Heart left ventricle (tissue), 16 donors: Measurements from ENCODE around the gene SLC6A7. TPM values are rescaled to one million over a fixed set of nuclear protein-coding genes. Genes with fewer than 3 reads are reported as not detected.

Experiments
- ATAC-seq, 4 donors: fragments of 200-7000 bp; cut with Tn5 transposase; one replicate each; pipeline ENCODE4 v1.9.1; 2020 to 2022; ENCODE audit warnings: moderate library complexity in 4 of 4, mild to moderate bottlenecking in 3 of 4, moderate number of reproducible peaks in 1 of 4
- DNase-seq, 5 donors: peaks; one replicate each; pipeline ENCODE4 v3.0.0-alpha.2; 2020
- H3K27ac ChIP-seq, 12 donors: fragments of 200-600 bp; sonication (generic) in 4 of 12; one replicate each; pipeline versions ENCODE4 v1.5.0 to v1.8.0; 2016 to 2022; ENCODE audit warnings: mild to moderate bottlenecking in 2 of 12
- H3K27me3 ChIP-seq, 9 donors: fragments of 200-600 bp; sonication (generic) in 2 of 9; one replicate each; pipeline versions ENCODE4 v1.5.1 to v1.8.0; 2016 to 2022; ENCODE audit warnings: mild to moderate bottlenecking in 3 of 9
- H3K36me3 ChIP-seq, 9 donors: fragments of 200-600 bp; sonication (generic) in 2 of 9; one replicate each; pipeline versions ENCODE4 v1.5.0 to v1.8.0; 2018 to 2022; ENCODE audit warnings: mild to moderate bottlenecking in 2 of 9
- H3K4me1 ChIP-seq, 12 donors: fragments of 200-600 bp; sonication (generic) in 4 of 12; one replicate each; pipeline versions ENCODE4 v1.5.0 to v1.8.0; 2016 to 2022; ENCODE audit warnings: mild to moderate bottlenecking in 3 of 12
- H3K4me3 ChIP-seq, 12 donors: fragments of 200-600 bp; sonication (generic) in 4 of 12; one replicate each; pipeline versions ENCODE4 v1.5.0 to v1.8.0; 2017 to 2022; ENCODE audit warnings: mild to moderate bottlenecking in 9 of 12, moderate library complexity in 4 of 12
- H3K9me3 ChIP-seq, 12 donors: fragments of 200-600 bp; sonication (generic) in 4 of 12; one replicate each; pipeline versions ENCODE4 v1.5.0 to v1.8.0; 2016 to 2022; ENCODE audit warnings: mild to moderate bottlenecking in 1 of 12
- POLR2A ChIP-seq, 2 donors: fragments of 450-650 bp; IDR thresholded peaks; one replicate each; pipeline ENCODE4 v1.6.1; 2017; ENCODE audit warnings: antibody characterized with exemption in 2 of 2, mild to moderate bottlenecking in 2 of 2, moderate library complexity in 2 of 2
- WGBS, 4 donors: extraction: QIAGEN DNeasy Blood & Tissue Kit in 2 of 4; methylation state at CpG; one replicate each; pipeline versions ENCODE4 v1.1.5 to v1.1.7; 2013 to 2018; 5-methylcytosine and 5-hydroxymethylcytosine counted together
- intact Hi-C, 10 donors: fragments of 100-400 bp; cut with DNase I; formaldehyde crosslinking; loops; one replicate each; pipeline versions ENCODE4 v1.11.1 to v1.14.2; 2022
- polyA plus RNA-seq, 2 donors: library from polyadenylated mRNA; stranded (reverse); fragments of 200-250 nt; gene quantifications; one replicate each; pipeline ENCODE4 v1.2.3, GENCODE V29; 2013
- total RNA-seq, 9 donors: library from RNA; depleted of rRNA in 2 of 9; stranded (reverse); fragments of >200 nt in 2 of 9; fragmentation: NEBNext Ultra II Directional in 3 of 9; extraction: Animal tissue kit (Norgen Biotek cat#: 25700) in 3 of 9; gene quantifications; one replicate each; pipeline versions ENCODE4 v1.1.0 to v1.2.4, GENCODE V29; 2016 to 2023
- TF ChIP-seq, protein P1 (sequence below), 12 donors: fragments of 200-600 bp; sonication (generic) in 4 of 12; IDR thresholded peaks; one replicate each; pipeline versions ENCODE4 v1.5.0 to v1.8.0; 2018 to 2022; ENCODE audit warnings: antibody characterized with exemption in 12 of 12, mild to moderate bottlenecking in 5 of 12
- donor health status: ischemic (EF 13 %, LVEDD 7.1; RV severe dilation, severe dysfunction).
- donor health status: healthy with polysubstance abuse.
- donor health status: DM: no; HTN: yes; CAD: no.
- donor health status: DM: no; HTN: no; CAD: no.
- donor health status: ischemic (EF 25% LVEDD 6.9; RV normal size, moderate dysfunction).
- donor health status: ischemic (EF 25% LVEDD 5.7; RV mildly dilated, moderate dysfunction).
- donor health status: healthy.
- donor health status: DM: yes; HTN: yes; CAD: no.
- donor health status: ischemic (EF 35%, LVEDD 5.7; RV mildly dilated, moderate dysfunction).
- donor health status: nonischemic (EF 11% LVEDD 7.7; RV severe dilation, severe dysfunction).
- donor health status: DM: yes; HTN: yes; CAD: no.
- donor health status: PGD.
- donor health status: ischemic (EF 29% LVEDD 5.4; RV normal size, mild dysfunction).
- donor health status: nonischemic (EF 23%, LVEDD 6.1; RV moderate dilation, normal function).

SLC6A7 gene
- total and polyA plus RNA-seq, 11 donors = not detected

DNA sequence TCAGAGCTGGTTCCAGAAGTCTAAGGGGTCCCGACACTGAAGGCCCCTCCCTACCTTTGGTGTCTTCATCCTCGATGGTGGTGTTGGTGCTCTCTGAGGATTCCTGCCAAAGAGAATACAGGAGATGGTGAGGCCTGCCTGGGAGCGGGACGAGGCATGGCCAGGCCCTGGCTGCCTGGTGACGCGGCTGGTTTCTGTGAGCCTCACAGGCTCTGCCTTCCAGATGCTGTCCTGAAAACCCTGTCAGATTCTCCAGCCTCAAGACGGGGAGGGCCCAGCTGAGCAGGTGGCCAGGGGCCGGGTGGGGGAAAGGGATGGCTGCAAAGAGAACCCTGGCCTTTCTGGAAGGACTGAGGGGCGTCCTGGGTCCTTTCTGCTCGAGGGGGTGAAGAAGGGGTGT lies 48.8 kb downstream of the SLC6A7 start:
- Histone ChIP-seq H3K27me3 (no peaks in the 10 kb centered on the region), H3K27ac (no peak overlapping the region), H3K4me3 (no peak overlapping the region), H3K36me3 (no peaks in the 10 kb centered on the region), H3K9me3 (no peaks in the 10 kb centered on the region), H3K4me1 (peaks cover 0 to 13% (median 0%) of the 10 kb centered on the region in 12 donors)
- ATAC-seq = no peak
- intact Hi-C loops = no loop called here
- TF ChIP-seq, protein P1, sequence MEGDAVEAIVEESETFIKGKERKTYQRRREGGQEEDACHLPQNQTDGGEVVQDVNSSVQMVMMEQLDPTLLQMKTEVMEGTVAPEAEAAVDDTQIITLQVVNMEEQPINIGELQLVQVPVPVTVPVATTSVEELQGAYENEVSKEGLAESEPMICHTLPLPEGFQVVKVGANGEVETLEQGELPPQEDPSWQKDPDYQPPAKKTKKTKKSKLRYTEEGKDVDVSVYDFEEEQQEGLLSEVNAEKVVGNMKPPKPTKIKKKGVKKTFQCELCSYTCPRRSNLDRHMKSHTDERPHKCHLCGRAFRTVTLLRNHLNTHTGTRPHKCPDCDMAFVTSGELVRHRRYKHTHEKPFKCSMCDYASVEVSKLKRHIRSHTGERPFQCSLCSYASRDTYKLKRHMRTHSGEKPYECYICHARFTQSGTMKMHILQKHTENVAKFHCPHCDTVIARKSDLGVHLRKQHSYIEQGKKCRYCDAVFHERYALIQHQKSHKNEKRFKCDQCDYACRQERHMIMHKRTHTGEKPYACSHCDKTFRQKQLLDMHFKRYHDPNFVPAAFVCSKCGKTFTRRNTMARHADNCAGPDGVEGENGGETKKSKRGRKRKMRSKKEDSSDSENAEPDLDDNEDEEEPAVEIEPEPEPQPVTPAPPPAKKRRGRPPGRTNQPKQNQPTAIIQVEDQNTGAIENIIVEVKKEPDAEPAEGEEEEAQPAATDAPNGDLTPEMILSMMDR (IDR thresholded peaks at IDR 0.05) = no peak
- TF ChIP-seq POLR2A (IDR thresholded peaks at IDR 0.05) = no peak
- DNase-seq = no peak
- WGBS, 4 donors = 89 to 91% (median 89%) methylated on average over 10 of the region's 10 CpGs

DNA sequence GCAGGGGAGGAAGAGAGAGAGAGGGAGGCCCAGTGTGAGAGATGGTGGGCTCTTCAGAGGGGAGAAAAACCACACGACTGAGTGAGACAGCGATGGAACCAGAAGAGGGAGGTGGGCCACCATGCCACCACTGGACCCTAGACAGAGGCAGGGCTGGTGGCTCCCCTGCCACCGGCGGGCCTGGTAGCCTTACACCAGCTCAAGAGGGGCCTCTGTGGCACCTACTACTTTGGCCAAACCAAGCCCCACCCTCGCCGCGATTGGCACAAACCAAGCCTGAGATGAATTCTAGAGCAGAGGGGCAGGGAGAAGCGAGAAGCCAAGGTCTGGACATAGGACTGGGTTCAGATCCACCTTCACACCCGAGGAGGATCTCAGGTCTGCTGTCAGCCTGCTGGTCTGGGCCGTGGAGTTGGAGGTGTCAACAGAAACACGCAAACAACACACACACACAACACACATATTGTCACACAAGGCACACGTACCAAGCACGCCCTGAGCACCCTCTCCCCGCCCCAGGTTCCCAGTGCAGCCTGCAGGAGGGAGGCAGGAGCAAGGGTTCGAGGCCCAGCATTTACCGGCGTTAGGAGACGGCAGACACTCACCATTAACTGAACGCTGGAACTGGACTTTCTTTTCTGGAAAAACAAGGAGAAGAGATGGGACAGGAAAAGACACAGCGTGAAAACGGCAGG lies 49.4 kb downstream of the SLC6A7 start:
- Histone ChIP-seq H3K4me1 (peaks cover 0 to 10% (median 0%) of the 10 kb centered on the region in 12 donors), H3K36me3 (no peaks in the 10 kb centered on the region), H3K27me3 (no peaks in the 10 kb centered on the region), H3K27ac (no peak overlapping the region), H3K4me3 (no peak overlapping the region), H3K9me3 (no peaks in the 10 kb centered on the region)
- no peak for ATAC-seq
- WGBS, 4 donors = 89 to 93% (median 92%) methylated on average over 21 of the region's 21 CpGs
- DNase-seq = no peak
- TF ChIP-seq, protein P1 (IDR thresholded peaks at IDR 0.05) = no peak
- intact Hi-C loops = no loop called here

DNA sequence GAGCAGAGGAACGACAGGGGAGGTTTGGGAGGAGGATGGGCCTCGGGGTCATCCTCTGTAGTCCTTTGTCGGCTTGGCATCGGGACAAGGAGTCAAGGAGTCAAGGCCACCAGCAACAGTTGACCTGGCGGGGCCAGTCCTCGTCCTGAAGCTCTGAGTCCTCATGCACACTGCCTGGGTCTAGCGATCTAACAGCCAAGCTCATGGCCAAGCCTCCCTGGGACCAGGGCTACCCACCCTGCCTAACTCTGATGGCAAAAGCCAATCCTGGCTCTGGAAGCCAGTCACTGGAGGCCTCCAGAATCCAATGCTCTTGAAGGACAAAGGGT lies 49.9 kb downstream of the SLC6A7 start:
- DNase-seq (no peak), ATAC-seq (no peak)
- Histone ChIP-seq H3K27ac (no peak overlapping the region), H3K9me3 (no peaks in the 10 kb centered on the region), H3K36me3 (no peaks in the 10 kb centered on the region), H3K4me3 (no peak overlapping the region), H3K4me1 (peaks cover 0 to 10% (median 0%) of the 10 kb centered on the region in 12 donors), H3K27me3 (no peaks in the 10 kb centered on the region)
- no peak for TF ChIP-seq POLR2A (IDR thresholded peaks at IDR 0.05)
- TF ChIP-seq, protein P1 (IDR thresholded peaks at IDR 0.05) = no peak
- intact Hi-C loops = loop anchor here in 1 of 10 donors (10.0 kb wide), 1 partner anchor 115 kb away; the partner anchor contains the start of gene TCOF1
- WGBS, 4 donors = 92 to 93% (median 92%) methylated on average over 7 of the region's 7 CpGs

DNA sequence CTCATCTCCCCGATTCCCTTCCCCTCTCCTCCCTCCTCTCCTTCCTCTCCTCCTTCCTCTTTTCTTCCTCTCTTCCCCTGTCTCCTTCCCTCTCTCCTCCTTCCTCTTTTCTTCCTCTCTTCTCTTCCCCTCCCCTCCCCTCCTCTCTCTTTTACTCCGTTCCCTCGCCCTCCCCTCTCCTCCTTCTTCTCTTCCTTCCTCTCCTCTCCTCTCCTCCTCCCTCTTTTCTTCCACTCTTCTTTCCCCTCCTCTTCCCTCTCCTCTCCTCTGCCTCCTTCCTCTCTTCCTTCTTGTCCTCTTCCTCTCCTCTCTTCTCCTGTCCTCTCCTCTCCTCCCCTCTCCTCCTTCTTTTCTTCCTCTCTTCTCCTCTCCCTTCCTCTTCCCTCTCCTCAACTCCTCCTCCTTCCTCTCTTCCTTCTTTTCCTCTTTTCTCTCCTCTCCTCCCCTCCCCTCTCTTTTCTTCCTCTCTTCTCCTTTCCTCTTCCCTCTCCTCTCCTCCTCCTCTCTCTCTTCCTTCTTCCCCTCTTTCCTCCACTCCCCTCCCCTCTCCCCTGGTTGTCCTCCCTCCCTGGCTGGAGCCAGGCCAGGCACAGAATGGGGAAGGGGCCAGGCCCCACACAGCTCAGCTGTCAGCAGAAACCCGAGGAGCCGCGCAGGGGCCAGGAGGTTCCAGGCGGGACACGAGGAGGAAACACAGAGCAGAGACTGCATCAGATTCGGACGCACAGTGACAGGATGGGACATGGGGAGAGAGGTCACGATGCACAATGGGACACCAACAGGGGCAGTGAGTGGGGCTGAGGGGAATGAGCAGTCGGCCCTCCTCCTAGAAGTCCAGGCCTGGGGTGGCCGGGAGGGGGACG lies 51.7 kb downstream of the SLC6A7 start:
- H3K36me3 ChIP-seq = no peaks in the 10 kb centered on the region
- 52 to 61% (median 56%) methylated on average over 14 of the region's 14 CpGs for WGBS, 4 donors
- H3K9me3 ChIP-seq = no peaks in the 10 kb centered on the region
- no peaks in the 10 kb centered on the region for H3K27me3 ChIP-seq
- no peak for ATAC-seq
- intact Hi-C loops = loop anchor here in 1 of 10 donors (10.0 kb wide), 1 partner anchor 113 kb away; the partner anchor contains the start of gene TCOF1
- no peak for DNase-seq
- H3K4me1 ChIP-seq = peaks cover 0 to 27% (median 7%) of the 10 kb centered on the region in 12 donors
- H3K4me3 ChIP-seq = no peak overlapping the region
- TF ChIP-seq, protein P1 (IDR thresholded peaks at IDR 0.05) = no peak
- no peak for TF ChIP-seq POLR2A (IDR thresholded peaks at IDR 0.05)
- no peak overlapping the region for H3K27ac ChIP-seq
